GM13976 (cell line): ENCODE results near the gene NAP1L3.

Source experiments
- DNase-seq: peaks from one replicate; pipeline ENCODE4 v3.0.0; 2012; ENCODE audit warnings: low spot score
- in situ Hi-C: fragments of 300-500 bp; cut with MboI; formaldehyde crosslinking; loops from one replicate; pipeline ENCODE4 v1.12.0; 2022; ENCODE audit warnings: low sequenced_read_pairs, mixed read lengths, inconsistent platforms; ENCODE audit not compliant: unreplicated experiment
- TF ChIP-seq, protein P1 (sequence below): IDR thresholded peaks from 2 replicates; pipeline ENCODE4 v1.5.1; 2012; ENCODE audit warnings: borderline replicate concordance, mild to moderate bottlenecking; ENCODE audit not compliant: insufficient read depth; ENCODE audit errors: extremely low read depth, missing control alignments, control extremely low read depth

Gene NAP1L3

DNA sequence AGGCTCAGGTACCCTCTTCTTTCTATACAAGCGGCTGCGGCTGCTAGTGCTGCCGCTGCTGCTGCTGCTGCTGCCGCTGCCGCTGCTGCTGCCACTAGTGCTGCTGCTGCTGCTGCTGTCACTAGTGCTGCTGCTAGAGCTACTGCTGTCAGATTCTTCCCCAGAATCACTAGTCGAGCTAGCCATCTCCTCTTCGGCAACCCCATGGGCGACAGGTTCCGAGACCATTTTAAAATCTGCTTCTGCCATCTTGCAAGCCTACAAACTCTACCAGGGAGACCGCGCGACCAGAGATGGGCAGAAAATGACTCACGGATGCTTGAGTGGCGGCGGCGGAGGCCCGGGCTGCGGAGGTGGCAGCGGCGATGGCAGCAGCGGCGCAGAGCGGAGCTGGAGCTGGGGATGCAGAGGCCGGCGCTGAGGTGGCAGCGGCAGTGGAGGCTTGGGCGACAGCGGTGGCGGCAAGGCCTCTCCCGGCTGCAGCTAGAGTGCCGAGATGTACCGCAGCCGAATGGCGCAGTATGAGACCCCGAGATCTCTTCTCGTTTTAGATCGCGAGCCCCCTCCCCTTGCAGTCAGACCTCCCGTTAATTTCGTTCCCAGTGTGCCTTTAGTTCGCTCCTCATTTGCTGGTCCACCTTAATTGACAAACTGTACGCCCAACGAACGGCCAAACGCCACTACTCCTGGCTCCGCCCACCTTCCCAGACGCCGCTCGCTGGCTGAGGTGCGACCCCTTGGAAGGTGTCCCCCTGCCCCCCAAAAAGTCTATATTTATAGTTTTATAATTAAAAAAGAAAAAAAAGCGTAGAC is at the start of gene NAP1L3:
NAP1L3 (minus strand) TSS at position 523 of the 813 bp plus-strand sequence; CDS start at position 249, 274 bp downstream.
- TF ChIP-seq, protein P1, sequence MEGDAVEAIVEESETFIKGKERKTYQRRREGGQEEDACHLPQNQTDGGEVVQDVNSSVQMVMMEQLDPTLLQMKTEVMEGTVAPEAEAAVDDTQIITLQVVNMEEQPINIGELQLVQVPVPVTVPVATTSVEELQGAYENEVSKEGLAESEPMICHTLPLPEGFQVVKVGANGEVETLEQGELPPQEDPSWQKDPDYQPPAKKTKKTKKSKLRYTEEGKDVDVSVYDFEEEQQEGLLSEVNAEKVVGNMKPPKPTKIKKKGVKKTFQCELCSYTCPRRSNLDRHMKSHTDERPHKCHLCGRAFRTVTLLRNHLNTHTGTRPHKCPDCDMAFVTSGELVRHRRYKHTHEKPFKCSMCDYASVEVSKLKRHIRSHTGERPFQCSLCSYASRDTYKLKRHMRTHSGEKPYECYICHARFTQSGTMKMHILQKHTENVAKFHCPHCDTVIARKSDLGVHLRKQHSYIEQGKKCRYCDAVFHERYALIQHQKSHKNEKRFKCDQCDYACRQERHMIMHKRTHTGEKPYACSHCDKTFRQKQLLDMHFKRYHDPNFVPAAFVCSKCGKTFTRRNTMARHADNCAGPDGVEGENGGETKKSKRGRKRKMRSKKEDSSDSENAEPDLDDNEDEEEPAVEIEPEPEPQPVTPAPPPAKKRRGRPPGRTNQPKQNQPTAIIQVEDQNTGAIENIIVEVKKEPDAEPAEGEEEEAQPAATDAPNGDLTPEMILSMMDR = no peak
- peak; percentile 28 for DNase-seq
- in situ Hi-C loops = no loop called here

DNA sequence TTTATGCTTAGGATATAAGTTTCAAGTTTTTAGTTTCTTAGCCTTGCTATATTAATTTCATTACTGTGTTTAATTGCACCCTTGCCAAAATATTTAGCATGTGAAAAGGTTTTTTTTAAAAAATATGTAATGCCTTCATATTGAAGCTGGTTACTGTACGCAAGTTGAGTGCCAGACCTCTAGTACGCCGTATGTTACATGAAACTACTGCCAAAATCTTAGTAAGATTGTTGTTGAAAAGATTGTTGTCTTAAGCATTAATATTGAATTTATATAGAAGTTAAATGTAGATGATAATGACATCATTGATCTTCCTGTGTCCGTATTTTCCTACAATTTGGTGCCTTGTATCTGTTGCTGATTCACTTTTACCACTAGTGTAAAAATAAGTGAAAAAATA is 37.7 kb upstream of the NAP1L3 start:
- TF ChIP-seq, protein P1 = no peak
- DNase-seq = no peak
- in situ Hi-C loops = no loop called here

- no peak for DNase-seq
These were observed 30.3 kb upstream of the NAP1L3 start for GRCh38 chrX:93703701-93704100.

GRCh38 chrX:93695981-93696380 is 22.6 kb upstream of the NAP1L3 start:
- no peak for DNase-seq
- in situ Hi-C loops = no loop called here
- TF ChIP-seq, protein P1 = no peak

More at GRCh38 chrX:93703701-93704100, 30.3 kb upstream of the NAP1L3 start:
- in situ Hi-C loops = no loop called here
- TF ChIP-seq, protein P1 = no peak

GRCh38 chrX:93673869-93674271 is 492 bp upstream of the NAP1L3 start, which contains the start of gene FAM133A:
Gene FAM133A (plus strand): TSS chrX:93674206. CDS start chrX:93709420, 35,214 bp downstream.
- in situ Hi-C loops = no loop called here
- TF ChIP-seq, protein P1 = no peak
- DNase-seq = no peak

DNA sequence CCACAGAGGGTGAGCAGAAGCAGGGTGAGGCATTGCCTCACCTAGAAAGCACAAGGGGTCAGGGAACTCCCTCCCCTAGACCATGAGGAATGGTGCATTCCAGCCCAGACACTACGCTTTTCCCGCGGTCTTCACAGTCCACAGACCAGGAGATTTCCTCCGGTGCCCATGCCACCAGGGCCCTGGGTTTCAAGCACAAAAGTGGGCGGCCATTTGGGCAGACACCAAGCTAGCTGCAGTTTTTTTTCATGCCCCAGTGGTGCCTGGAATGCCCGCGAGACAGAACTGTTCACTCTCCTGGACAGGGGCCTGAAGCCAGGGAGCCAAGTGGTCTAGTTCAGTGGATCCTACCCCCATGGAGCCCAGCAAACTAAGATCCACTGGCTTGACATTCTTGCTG is 12.8 kb downstream of the NAP1L3 start:
- no peak for DNase-seq
- TF ChIP-seq, protein P1 = no peak
- in situ Hi-C loops = no loop called here
